Measurements from ENCODE around the gene HS6ST2. TPM values are rescaled to one million over a fixed set of nuclear protein-coding genes. Genes with fewer than 3 reads are reported as not detected.

Gene HS6ST2
- total RNA-seq, 1 experiment from 2014 or later: 8.1 TPM

DNA sequence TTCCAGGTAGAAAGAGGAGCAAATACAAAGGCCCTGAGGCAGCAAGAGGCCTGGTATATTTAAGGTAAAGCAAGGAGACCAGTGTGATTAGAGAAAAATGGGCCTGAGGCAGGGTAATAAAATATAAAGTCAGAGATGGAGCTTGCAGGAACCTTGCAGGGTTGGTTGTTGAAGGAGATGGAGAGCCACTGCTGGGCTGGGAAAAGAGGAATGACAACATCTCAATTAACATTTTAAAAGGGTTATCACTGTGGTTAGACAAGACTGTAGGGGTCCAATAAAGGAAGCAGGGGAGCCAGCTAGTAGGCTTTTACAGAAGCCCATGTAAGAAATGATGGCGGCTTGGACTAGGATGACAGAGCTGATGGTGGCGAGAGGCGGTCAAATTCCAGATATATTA lies 264.0 kb downstream of the HS6ST2 start (continued):
- TF ChIP-seq, protein P1, sequence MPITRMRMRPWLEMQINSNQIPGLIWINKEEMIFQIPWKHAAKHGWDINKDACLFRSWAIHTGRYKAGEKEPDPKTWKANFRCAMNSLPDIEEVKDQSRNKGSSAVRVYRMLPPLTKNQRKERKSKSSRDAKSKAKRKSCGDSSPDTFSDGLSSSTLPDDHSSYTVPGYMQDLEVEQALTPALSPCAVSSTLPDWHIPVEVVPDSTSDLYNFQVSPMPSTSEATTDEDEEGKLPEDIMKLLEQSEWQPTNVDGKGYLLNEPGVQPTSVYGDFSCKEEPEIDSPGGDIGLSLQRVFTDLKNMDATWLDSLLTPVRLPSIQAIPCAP (CRISPR knock-in tag; IDR thresholded peaks at IDR 0.05): no peak
- TF ChIP-seq, protein P2, sequence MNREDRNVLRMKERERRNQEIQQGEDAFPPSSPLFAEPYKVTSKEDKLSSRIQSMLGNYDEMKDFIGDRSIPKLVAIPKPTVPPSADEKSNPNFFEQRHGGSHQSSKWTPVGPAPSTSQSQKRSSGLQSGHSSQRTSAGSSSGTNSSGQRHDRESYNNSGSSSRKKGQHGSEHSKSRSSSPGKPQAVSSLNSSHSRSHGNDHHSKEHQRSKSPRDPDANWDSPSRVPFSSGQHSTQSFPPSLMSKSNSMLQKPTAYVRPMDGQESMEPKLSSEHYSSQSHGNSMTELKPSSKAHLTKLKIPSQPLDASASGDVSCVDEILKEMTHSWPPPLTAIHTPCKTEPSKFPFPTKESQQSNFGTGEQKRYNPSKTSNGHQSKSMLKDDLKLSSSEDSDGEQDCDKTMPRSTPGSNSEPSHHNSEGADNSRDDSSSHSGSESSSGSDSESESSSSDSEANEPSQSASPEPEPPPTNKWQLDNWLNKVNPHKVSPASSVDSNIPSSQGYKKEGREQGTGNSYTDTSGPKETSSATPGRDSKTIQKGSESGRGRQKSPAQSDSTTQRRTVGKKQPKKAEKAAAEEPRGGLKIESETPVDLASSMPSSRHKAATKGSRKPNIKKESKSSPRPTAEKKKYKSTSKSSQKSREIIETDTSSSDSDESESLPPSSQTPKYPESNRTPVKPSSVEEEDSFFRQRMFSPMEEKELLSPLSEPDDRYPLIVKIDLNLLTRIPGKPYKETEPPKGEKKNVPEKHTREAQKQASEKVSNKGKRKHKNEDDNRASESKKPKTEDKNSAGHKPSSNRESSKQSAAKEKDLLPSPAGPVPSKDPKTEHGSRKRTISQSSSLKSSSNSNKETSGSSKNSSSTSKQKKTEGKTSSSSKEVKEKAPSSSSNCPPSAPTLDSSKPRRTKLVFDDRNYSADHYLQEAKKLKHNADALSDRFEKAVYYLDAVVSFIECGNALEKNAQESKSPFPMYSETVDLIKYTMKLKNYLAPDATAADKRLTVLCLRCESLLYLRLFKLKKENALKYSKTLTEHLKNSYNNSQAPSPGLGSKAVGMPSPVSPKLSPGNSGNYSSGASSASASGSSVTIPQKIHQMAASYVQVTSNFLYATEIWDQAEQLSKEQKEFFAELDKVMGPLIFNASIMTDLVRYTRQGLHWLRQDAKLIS (CRISPR knock-in tag; IDR thresholded peaks at IDR 0.05; ENCODE audit: borderline replicate concordance): no peak
- TF ChIP-seq IRF2 (CRISPR knock-in tag; IDR thresholded peaks at IDR 0.05; ENCODE audit: borderline replicate concordance, low read depth) (no peak), OVOL2 (CRISPR knock-in tag; IDR thresholded peaks at IDR 0.05; ENCODE audit: borderline replicate concordance) (no peak), CREM (CRISPR knock-in tag; IDR thresholded peaks at IDR 0.05) (no peak)

DNA sequence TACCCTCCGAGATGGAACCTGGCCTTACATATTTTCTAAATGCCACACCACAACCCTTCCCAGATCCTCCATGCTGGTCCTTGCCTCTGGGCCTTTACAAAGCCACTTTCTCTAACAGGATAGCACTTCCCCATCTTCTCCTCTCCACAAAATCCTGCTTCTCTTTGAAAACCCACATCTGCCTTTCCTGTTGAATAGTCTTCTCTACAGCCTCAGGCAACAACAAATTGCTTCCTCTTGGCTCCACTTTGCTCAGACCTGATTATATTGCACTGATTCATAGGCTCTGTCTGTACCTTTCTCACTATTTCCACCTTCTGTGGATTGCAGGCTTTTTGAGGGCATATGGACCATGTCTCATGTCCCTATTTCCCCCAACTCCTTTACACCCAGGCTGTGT lies 265.9 kb downstream of the HS6ST2 start:
- POLR2A ChIA-PET: no interaction called here
- peaks cover 37% of the 10 kb centered on the region for H3K27me3 Mint-ChIP-seq (ENCODE audit: low read depth)
- ATAC-seq: no peak

More for the DNA sequence above, 265.9 kb downstream of the HS6ST2 start:
- no peak for DNase-seq (ENCODE audit: low spot score)
- CTCF ChIA-PET: interaction anchor here (0.9 to 2.2 kb wide), 2 partner anchors 61 to 248 kb away, joined by 3 to 4 read pairs; no protein-coding TSS in a partner anchor
- no peaks in the 10 kb centered on the region for H3K36me3 Mint-ChIP-seq
- no peak overlapping the region for H3K4me3 Mint-ChIP-seq
- no peak overlapping the region for H3K27ac Mint-ChIP-seq
- no peaks in the 10 kb centered on the region for H3K9me3 Mint-ChIP-seq
- peaks cover 60% of the 10 kb centered on the region for H3K4me1 Mint-ChIP-seq
- TF ChIP-seq ZBTB21 (CRISPR knock-in tag; IDR thresholded peaks at IDR 0.05; ENCODE audit: borderline replicate concordance) (no peak), ATF3 (CRISPR knock-in tag; conservative IDR thresholded peaks at IDR 0.05) (no peak), CTCF (IDR thresholded peaks at IDR 0.05) (no peak), ZNF396 (CRISPR knock-in tag; IDR thresholded peaks at IDR 0.05; ENCODE audit: borderline replicate concordance) (no peak), RELA (CRISPR knock-in tag; IDR thresholded peaks at IDR 0.05; ENCODE audit: borderline replicate concordance) (no peak), HMGA2 (CRISPR knock-in tag; IDR thresholded peaks at IDR 0.05) (no peak), MYBL2 (CRISPR knock-in tag; IDR thresholded peaks at IDR 0.05) (no peak), SMAD4 (CRISPR knock-in tag; IDR thresholded peaks at IDR 0.05) (no peak), TEAD1 (CRISPR knock-in tag; IDR thresholded peaks at IDR 0.05) (no peak), CBFB (CRISPR knock-in tag; IDR thresholded peaks at IDR 0.05; ENCODE audit: low read depth) (no peak), ZNF219 (CRISPR knock-in tag; IDR thresholded peaks at IDR 0.05; ENCODE audit: borderline replicate concordance) (no peak)
- TF ChIP-seq, protein P3, sequence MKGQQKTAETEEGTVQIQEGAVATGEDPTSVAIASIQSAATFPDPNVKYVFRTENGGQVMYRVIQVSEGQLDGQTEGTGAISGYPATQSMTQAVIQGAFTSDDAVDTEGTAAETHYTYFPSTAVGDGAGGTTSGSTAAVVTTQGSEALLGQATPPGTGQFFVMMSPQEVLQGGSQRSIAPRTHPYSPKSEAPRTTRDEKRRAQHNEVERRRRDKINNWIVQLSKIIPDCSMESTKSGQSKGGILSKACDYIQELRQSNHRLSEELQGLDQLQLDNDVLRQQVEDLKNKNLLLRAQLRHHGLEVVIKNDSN (CRISPR knock-in tag; IDR thresholded peaks at IDR 0.05): no peak
- TF ChIP-seq, protein P1 (CRISPR knock-in tag; IDR thresholded peaks at IDR 0.05): no peak
- TF ChIP-seq, protein P4, sequence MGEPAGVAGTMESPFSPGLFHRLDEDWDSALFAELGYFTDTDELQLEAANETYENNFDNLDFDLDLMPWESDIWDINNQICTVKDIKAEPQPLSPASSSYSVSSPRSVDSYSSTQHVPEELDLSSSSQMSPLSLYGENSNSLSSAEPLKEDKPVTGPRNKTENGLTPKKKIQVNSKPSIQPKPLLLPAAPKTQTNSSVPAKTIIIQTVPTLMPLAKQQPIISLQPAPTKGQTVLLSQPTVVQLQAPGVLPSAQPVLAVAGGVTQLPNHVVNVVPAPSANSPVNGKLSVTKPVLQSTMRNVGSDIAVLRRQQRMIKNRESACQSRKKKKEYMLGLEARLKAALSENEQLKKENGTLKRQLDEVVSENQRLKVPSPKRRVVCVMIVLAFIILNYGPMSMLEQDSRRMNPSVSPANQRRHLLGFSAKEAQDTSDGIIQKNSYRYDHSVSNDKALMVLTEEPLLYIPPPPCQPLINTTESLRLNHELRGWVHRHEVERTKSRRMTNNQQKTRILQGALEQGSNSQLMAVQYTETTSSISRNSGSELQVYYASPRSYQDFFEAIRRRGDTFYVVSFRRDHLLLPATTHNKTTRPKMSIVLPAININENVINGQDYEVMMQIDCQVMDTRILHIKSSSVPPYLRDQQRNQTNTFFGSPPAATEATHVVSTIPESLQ (CRISPR knock-in tag; IDR thresholded peaks at IDR 0.05): no peak
- TF ChIP-seq, protein P5, sequence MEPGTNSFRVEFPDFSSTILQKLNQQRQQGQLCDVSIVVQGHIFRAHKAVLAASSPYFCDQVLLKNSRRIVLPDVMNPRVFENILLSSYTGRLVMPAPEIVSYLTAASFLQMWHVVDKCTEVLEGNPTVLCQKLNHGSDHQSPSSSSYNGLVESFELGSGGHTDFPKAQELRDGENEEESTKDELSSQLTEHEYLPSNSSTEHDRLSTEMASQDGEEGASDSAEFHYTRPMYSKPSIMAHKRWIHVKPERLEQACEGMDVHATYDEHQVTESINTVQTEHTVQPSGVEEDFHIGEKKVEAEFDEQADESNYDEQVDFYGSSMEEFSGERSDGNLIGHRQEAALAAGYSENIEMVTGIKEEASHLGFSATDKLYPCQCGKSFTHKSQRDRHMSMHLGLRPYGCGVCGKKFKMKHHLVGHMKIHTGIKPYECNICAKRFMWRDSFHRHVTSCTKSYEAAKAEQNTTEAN (CRISPR knock-in tag; IDR thresholded peaks at IDR 0.05): no peak

Data from WTC11 (cell line).